M059J (cell line): ENCODE results near the gene PGLYRP1. TPM values are rescaled to one million over a fixed set of nuclear protein-coding genes. Genes with fewer than 3 reads are reported as not detected.
A peak's percentile ranks its signal among the peaks of the same experiment; 100 is the strongest.

Experiments
- DNase-seq: peaks from one replicate; pipeline ENCODE4 v3.0.0-alpha.2; 2012; ENCODE audit warnings: low read depth
- total RNA-seq: library from RNA; depleted of rRNA; stranded (reverse); fragments of >200 nt; shearing (Covaris generic); gene quantifications from 2 replicates; pipeline ENCODE4 v1.2.3, GENCODE V29; 2014

PGLYRP1 gene
- total RNA-seq, 1 experiment from 2014 or later = not detected

DNA sequence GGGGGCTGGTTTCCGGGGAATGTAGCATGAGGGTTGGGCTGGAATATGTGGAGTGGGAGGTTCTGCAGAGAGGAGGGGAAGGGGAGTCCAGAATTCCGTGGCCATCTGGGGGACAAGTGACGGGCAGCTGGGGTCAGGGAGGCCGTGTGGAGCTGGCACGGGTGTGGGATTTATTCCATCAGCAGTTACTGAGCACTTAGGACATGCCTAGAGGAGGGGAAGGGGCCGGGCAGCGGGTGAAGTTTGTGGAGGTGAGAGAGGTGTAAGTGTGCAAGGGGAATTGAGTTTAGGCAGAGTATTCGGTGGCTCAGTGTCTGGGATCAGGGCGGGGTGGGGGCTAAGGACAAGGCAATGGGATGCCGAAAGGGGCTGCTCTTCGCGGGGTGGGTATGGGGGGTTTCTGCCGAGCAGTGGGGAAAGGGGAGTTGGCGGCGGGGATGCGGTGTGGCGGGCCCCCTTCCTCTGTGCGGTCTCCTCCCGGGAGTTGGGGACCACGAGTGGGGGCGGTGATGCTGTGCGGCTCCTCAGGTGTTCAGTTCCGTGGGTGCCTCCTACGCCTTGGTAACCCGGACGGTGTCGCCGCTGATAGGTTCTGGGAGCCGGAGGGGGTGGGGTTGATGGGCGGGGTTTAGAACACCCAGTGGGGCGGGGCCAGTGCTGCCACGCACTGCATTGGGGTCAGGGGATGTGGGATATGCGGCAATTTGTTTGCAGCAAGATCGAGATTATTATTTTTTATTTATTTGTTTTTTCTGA is 22.2 kb downstream of the PGLYRP1 start:
- no peak for DNase-seq

DNA sequence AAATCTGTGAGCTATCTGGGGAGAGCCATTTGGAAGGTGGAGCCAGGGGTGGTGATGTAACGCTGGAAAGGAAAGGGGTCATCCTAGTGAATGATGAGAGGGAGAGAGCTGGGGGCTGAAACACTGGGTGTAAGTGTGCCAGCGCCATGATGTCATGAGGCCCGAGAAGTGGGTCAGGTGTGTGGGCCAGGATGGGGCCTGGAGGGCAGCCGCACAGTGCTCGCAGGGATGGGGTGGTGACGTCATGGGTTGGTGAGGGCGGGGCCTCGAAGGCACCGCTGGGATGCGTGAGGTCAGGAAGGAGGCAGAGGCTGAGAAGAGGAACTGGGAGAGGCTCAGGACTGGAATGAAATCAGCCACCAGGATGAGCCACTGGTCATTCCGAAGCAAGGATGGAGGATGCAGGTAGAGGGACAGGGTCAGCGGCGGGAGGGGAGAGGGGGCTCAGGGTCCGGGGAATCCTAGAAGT is 23.2 kb downstream of the PGLYRP1 start:
- no peak for DNase-seq

- DNase-seq = no peak
Observed at GRCh38 chr19:45998834-45999233, 24.0 kb downstream of the PGLYRP1 start.

DNA sequence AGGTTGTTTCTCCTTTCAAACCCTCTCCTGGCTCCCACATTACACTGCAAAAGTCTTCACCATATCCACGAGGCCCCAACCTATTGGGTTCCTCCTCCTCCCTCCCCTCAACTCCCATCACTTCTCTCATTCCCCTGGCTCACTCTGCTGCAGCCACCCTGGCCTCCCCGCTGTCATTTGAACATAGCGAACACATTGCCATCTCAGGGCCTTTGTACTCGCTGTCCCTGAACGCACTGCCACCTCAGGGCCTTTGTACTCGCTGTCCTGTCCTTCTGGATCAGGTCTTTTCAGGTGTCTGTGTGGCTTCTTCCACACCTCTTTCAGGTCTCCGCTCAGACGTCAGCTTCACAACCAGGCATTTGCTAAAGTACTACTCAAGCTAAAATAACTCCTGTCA is 25.9 kb downstream of the PGLYRP1 start:
- DNase-seq = no peak

DNA sequence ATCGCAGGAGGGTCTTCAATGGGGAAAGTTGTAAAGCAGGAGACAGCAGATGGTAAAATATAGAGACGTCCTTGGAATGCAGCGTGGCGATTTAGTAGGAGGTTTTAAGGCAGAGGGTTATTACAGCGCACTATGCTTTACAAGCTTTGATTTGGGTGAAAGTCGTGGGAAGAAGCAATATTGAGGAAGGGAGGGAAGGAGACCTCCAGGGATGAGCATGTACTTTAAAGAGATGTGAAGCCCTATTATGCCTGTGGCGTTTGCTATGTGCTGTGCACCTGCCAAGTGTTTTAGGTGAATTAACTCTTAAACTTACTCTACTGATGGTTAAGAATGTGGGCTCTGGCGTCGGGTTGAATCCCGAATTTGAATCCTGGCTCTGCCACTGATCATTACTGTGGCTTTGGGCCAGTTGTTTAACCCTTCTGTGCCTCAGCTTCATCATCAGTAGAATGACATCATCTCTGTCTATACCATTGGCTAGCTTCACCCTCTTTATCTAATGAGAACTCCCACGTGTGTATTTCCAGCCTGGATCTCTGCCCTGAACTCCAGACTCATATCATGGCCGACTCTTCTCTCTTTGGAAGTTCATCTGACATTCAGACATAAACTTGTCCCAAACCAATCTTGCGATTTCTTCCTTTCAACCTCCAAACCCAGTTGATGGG is 27.0 kb downstream of the PGLYRP1 start:
- DNase-seq = no peak

- DNase-seq = peak; percentile 99
Observed at GRCh38 chr19:45994998-45995714, 27.7 kb downstream of the PGLYRP1 start, which contains the start of gene CCDC61. TSS of gene CCDC61 (plus strand) at chr19:45995467. CDS start at chr19:46003019, 7,552 bp downstream.

DNA sequence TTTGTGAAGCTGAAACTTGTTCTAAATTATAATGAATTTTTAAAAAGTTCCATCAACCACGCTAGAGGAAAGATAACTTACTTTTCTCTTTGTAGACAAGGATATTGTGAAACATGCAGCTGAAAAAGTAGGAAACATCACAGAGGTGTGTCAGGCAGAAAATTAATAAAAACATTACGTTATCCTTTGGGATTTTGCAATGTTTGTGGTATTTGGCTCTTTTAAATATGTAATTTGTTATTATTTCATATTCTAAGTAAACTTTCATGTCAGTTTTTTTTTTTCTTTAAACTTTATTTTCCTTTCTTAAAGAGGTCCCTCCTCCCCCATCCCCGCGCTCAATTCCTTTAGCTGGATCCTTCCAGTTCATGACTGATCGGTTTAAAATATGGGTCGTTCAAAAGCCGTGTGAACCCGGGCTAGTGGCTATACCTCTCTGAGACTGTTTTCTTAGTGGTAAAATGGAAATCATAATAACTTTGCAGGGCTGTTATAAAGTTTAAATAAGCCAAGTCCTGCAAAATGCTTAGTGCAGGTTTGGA is 28.3 kb downstream of the PGLYRP1 start:
- no peak for DNase-seq

DNA sequence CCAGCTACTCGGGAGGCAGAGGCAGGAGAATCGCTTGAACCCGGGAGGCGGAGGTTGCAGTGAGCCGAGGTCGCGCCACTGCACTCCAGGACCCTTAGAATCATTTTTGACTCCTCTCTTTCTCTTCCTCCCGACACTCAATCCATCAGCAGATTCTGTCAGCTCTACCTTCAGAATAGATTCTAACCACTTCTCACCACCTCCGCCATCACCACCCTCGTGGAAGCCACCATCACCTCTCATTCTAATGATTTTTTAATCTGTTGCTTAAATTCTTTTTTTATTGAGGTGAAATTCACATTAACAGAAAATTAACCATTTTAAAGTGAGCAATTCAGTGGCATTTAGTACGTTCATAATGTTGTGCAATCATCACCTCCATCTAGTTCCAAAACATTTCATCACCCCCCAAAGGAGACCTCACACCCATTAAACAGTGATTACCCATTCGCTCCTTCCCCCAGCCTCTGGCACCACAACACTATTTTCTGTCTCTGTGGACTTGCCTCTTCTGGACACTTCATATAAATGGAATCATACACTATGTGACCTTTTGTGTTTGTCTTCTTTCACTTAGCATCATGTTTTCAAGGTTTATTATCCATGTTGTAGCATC is 32.6 kb downstream of the PGLYRP1 start:
- DNase-seq = no peak

- DNase-seq = no peak
Observed at GRCh38 chr19:45985321-45985720, 37.5 kb downstream of the PGLYRP1 start.

DNA sequence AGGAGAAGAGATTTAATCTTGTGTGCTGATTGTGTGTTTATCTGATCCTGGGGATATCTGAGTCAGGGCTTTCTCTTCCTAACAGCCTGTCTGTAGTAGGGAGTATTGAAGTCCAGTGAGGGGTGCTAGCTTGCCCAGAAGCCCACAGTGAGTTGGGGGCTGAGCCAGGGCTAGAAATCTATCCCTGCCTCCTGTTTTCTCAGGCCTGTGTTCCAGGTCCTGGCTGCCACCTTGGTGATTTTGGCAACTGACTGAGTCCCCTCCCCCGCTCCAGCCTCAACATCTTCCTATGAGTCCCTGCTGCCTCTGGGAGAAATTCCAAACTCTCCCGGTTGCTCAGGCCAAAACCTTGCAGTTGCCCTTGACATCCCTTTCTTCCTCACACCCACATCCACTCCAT is 41.5 kb downstream of the PGLYRP1 start:
- DNase-seq = peak; percentile 43

GRCh38 chr19:45978156-45978555 is 44.7 kb downstream of the PGLYRP1 start:
- no peak for DNase-seq

DNA sequence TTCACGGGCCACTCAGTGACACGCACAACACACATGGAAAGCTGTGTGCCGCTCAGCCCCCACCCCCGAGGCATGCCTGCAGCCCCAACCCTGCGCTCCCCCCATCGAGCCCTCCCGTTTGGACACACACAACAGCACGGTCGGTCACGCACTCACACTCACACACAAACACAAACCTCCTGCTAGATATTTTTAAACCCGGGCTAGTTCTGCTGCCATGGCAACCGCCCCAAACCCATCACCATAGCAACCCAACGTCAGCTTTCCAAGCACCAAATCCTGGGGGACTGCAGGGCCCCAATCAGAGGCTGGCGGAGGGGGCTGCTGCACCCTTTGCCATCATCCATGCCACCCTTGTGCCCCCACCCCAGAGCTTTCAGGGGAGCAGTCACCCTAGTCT is 46.7 kb downstream of the PGLYRP1 start:
- DNase-seq = peak; percentile 51

DNA sequence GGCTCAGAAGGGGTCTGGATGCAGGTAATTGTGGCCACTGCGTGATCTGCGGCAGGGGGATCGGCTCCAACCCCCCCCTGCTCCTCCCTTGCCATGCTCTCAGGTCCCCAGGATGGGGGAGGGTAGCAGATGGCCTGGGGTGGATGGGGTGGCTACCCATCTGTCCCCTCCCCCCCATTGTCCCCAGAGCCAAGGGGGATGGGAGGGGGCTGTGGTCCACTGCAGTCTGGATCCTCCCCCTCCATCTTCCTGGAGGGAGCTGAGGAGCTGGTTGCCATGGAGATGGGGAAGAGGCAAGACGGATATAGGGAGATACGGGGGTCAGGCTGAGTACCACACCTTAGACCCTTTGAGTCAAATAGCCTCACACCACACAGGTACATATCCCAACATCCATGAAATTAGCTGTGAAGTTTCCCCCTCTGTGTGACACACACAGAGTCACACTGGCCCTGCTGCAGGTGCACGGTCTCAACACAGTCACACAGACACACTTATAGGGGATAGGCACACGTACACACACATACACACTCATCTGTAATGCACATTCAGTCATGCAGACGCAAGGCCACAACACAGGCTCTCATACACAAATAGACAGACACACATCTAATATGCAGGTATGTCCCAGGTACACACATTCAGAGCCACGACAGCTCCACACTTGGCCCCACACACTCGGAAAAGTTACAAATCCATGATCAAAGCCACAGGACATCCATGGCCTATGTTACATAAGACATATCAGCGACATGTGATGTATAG is 47.4 kb downstream of the PGLYRP1 start:
- no peak for DNase-seq

- DNase-seq = peak; percentile 67
Observed at GRCh38 chr19:45973553-45974338, 49.1 kb downstream of the PGLYRP1 start, which contains the start of gene NOVA2. TSS of gene NOVA2 (minus strand) at chr19:45973865. CDS start at chr19:45973351, 514 bp downstream.

- DNase-seq = no peak
Observed at GRCh38 chr19:45972947-45973540, 49.8 kb downstream of the PGLYRP1 start.

DNA sequence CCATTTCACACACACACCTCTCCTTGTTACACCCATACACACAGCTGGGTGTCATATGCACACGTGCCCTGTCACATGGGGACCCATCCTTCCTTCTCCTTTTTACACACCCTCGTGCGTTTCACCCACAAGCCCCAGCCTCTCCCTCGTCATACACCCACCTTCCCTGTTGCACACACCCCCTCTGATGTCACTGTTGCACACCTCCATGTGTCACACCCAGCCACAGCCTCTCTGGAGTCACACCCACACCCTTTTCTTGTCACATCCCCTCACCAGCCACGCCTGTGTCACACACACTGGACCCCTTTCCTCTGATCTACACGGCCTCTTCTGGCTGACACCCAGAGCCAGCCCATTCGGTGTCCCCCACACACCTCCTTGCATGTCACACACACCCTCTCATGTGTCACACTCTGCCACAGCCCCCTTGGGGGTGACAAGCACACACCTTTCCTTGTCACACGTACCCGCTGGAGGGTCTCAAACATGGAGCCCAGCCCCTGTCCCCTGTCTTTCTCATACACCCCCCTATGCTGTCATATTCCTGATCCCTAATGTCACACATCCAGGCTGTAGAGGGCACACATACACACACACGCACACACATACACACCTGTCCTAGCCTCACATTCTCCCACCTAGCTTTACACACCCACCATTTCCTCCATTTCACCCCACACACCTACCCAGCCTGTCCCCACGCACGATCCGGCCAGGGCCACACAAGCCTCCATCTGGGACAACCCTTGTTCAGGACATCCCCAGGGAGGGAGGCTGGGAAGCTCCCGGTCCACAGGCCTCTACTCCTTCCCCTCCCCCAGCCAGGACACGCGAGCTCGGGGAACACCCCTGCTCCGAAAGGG is 50.5 kb downstream of the PGLYRP1 start:
- no peak for DNase-seq

GRCh38 chr19:45971260-45971902 is 51.5 kb downstream of the PGLYRP1 start:
- DNase-seq = no peak

GRCh38 chr19:45969676-45970075 is 53.2 kb downstream of the PGLYRP1 start:
- DNase-seq = no peak
